ENCODE data around the gene MRPL45. TPM values are rescaled to one million over a fixed set of nuclear protein-coding genes. Genes with fewer than 3 reads are reported as not detected.
A peak's percentile ranks its signal among the peaks of the same experiment; 100 is the strongest.

The MRPL45 gene
- total and polyA plus RNA-seq, 4 donors: 16.3 to 36.0 (median 23.1) TPM

DNA sequence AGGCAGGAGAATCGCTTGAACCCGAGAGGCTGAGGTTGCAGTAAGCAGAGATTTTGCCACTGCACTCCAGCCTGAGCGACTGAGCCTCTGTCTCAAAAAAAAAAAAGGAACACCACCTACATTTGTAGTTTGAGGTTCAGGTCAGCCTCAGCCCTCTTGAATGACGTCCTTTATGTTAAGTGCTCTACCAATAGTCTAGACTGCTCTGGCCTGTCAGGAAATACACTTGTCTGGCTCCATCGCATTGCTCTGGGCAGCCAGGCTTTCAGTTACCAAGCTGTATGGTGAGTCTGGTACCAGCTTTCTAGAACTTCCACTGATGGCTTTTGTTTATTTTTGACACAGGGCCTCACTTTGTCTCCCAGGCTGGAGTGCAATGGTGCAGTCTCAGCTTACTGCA, 66.0 kb downstream of the MRPL45 start:
- ATAC-seq (ENCODE audit: insufficient read depth, low FRiP score): no peak
- DNase-seq: no peak
- 82 to 89% methylated on average over 5 of the region's 5 CpGs for WGBS, 2 donors
- no peak overlapping the region for H3K27ac ChIP-seq (ENCODE audit: low read depth in 1 of 2, low read length in 1 of 2)
- TF ChIP-seq, protein P1, sequence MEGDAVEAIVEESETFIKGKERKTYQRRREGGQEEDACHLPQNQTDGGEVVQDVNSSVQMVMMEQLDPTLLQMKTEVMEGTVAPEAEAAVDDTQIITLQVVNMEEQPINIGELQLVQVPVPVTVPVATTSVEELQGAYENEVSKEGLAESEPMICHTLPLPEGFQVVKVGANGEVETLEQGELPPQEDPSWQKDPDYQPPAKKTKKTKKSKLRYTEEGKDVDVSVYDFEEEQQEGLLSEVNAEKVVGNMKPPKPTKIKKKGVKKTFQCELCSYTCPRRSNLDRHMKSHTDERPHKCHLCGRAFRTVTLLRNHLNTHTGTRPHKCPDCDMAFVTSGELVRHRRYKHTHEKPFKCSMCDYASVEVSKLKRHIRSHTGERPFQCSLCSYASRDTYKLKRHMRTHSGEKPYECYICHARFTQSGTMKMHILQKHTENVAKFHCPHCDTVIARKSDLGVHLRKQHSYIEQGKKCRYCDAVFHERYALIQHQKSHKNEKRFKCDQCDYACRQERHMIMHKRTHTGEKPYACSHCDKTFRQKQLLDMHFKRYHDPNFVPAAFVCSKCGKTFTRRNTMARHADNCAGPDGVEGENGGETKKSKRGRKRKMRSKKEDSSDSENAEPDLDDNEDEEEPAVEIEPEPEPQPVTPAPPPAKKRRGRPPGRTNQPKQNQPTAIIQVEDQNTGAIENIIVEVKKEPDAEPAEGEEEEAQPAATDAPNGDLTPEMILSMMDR (IDR thresholded peaks at IDR 0.05; ENCODE audit: control extremely low read depth, extremely low read depth): no peak
- H3K36me3 ChIP-seq (ENCODE audit: control insufficient read depth in 4 of 4, insufficient read depth in 4 of 4, low read length in 4 of 4): peaks cover 10 to 17% (median 14%) of the 10 kb centered on the region in 4 donors
- peaks cover 0 to 14% (median 5%) of the 10 kb centered on the region in 5 donors for H3K4me1 ChIP-seq (ENCODE audit: control insufficient read depth in 5 of 5, insufficient read depth in 5 of 5, low read length in 5 of 5)
- no peak overlapping the region for H3K4me3 ChIP-seq
- no peaks in the 10 kb centered on the region for H3K9me3 ChIP-seq (ENCODE audit: control insufficient read depth in 4 of 4, insufficient read depth in 3 of 4, low read length in 3 of 4)
- H3K27me3 ChIP-seq (ENCODE audit: control insufficient read depth in 3 of 3, insufficient read depth in 3 of 3, low read length in 2 of 3): no peaks in the 10 kb centered on the region
- no peak overlapping the region for H3K9ac ChIP-seq (ENCODE audit: insufficient read depth in 1 of 2, low read length in 2 of 2)

DNA sequence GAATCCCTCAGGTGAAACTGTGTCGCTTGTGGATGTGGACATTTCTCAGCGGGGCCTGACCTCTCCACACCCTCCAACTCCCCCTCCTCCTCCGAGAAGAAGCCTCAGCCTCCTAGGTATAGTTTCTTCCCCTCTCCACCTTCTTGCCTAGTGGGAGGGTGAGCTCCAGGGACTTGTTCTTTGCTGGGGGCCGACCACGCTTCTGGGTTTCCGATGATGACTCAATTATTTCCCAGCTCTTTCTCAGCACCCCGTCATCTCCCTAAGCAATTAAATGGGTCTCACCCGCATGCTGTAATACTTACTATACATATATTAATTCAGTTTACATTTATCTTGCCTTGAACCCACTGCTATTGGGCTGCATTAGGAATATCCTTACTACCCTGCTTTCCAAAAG, 67.8 kb downstream of the MRPL45 start:
- DNase-seq: no peak
- WGBS, 2 donors: 90 to 95% methylated on average over 8 of the region's 8 CpGs
- no peaks in the 10 kb centered on the region for H3K9me3 ChIP-seq (ENCODE audit: control insufficient read depth in 4 of 4, insufficient read depth in 3 of 4, low read length in 3 of 4)
- ATAC-seq (ENCODE audit: insufficient read depth, low FRiP score): no peak
- no peak overlapping the region for H3K4me3 ChIP-seq
- no peak overlapping the region for H3K27ac ChIP-seq (ENCODE audit: low read depth in 1 of 2, low read length in 1 of 2)
- TF ChIP-seq, protein P1 (IDR thresholded peaks at IDR 0.05; ENCODE audit: control extremely low read depth, extremely low read depth): no peak
- H3K36me3 ChIP-seq (ENCODE audit: control insufficient read depth in 4 of 4, insufficient read depth in 4 of 4, low read length in 4 of 4): peaks cover 11 to 24% (median 18%) of the 10 kb centered on the region in 4 donors
- no peak overlapping the region for H3K9ac ChIP-seq (ENCODE audit: insufficient read depth in 1 of 2, low read length in 2 of 2)
- H3K27me3 ChIP-seq (ENCODE audit: control insufficient read depth in 3 of 3, insufficient read depth in 3 of 3, low read length in 2 of 3): no peaks in the 10 kb centered on the region
- H3K4me1 ChIP-seq (ENCODE audit: control insufficient read depth in 5 of 5, insufficient read depth in 5 of 5, low read length in 5 of 5): peaks cover 0 to 8% (median 4%) of the 10 kb centered on the region in 5 donors

DNA sequence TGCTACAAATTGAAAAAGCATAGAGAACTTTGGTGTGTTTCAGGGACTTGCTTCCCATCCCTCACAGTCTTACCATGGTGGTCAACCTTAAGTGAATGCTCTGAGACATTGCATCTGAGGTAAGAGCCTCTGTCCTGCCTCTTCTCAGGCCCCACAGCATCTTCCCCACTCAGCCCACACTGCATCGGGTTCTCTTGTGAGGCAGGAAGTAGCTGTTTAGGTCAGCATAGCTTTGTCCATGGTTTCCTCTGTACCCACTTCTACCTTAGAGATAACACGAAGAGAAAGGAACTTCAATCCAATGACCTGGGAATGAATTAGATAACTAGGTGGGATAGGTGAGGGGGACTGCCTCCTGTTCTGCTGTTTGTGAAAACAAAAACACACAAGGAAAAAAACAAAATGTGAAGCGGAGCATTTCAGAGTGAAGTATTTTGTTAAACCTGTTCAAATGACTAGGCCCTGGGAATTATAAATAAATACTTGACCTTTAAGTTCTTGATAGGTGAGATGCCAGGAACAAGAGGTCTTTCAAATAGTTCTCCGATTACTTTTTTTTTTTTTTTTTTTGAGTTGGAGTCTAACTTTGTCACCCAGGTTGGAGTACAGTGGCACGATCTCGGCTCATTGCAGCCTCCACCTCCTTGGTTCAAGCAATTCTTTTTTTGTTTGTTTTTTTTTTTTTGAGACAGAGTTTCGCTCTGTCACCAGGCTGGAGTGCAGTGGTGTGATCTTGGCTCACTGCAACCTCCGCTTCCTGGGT, 72.3 kb downstream of the MRPL45 start:
- WGBS, 2 donors: 68 to 82% methylated on average over 7 to 8 of the region's 8 CpGs
- no peak overlapping the region for H3K9ac ChIP-seq (ENCODE audit: insufficient read depth in 1 of 2, low read length in 2 of 2)
- no peaks in the 10 kb centered on the region for H3K27me3 ChIP-seq (ENCODE audit: control insufficient read depth in 3 of 3, insufficient read depth in 3 of 3, low read length in 2 of 3)
- H3K4me3 ChIP-seq: no peak overlapping the region
- peaks cover 0 to 4% (median 0%) of the 10 kb centered on the region in 5 donors for H3K4me1 ChIP-seq (ENCODE audit: control insufficient read depth in 5 of 5, insufficient read depth in 5 of 5, low read length in 5 of 5)
- H3K36me3 ChIP-seq (ENCODE audit: control insufficient read depth in 4 of 4, insufficient read depth in 4 of 4, low read length in 4 of 4): peaks cover 14 to 26% (median 23%) of the 10 kb centered on the region in 4 donors
- no peak overlapping the region for H3K27ac ChIP-seq (ENCODE audit: low read depth in 1 of 2, low read length in 1 of 2)
- TF ChIP-seq, protein P1 (IDR thresholded peaks at IDR 0.05; ENCODE audit: control extremely low read depth, extremely low read depth): no peak
- DNase-seq (peak in 1 of 3 donors; percentile 14), ATAC-seq (ENCODE audit: insufficient read depth, low FRiP score) (no peak)
- no peaks in the 10 kb centered on the region for H3K9me3 ChIP-seq (ENCODE audit: control insufficient read depth in 4 of 4, insufficient read depth in 3 of 4, low read length in 3 of 4)

Other genes starting within 250 kb of the MRPL45 start
- under 1 TPM in 1 of 2 donors, not detected in 1; 1.00 TPM for gene TBC1D3C, start 228.5 kb upstream of the MRPL45 start, total RNA-seq
- gene TBC1D3C, start 228.5 kb upstream of the MRPL45 start, polyA plus RNA-seq: 1 to 10 TPM in 1 of 2 donors, not detected in 1; 1.2 TPM
- gene TBC1D3E, start 169.2 kb upstream of the MRPL45 start, total RNA-seq: not detected
- gene TBC1D3E, start 169.2 kb upstream of the MRPL45 start, polyA plus RNA-seq: not detected
- not detected for gene TBC1D3, start 104.6 kb upstream of the MRPL45 start, total RNA-seq
- gene TBC1D3, start 104.6 kb upstream of the MRPL45 start, polyA plus RNA-seq: not detected
- gene GPR179, start 46.8 kb downstream of the MRPL45 start, total RNA-seq: under 1 TPM; 0.17 to 0.31 TPM
- under 1 TPM; 0.03 to 0.06 TPM for gene GPR179, start 46.8 kb downstream of the MRPL45 start, polyA plus RNA-seq
- 10 to 100 TPM; 12.0 to 23.6 TPM for gene SOCS7, start 54.7 kb downstream of the MRPL45 start, total RNA-seq
- 1 to 10 TPM; 6.5 to 8.3 TPM for gene SOCS7, start 54.7 kb downstream of the MRPL45 start, polyA plus RNA-seq
- gene ARHGAP23, start 131.3 kb downstream of the MRPL45 start, total RNA-seq: 10 to 100 TPM; 59.2 to 91.7 TPM
- 10 to 100 TPM; 18.3 to 19.2 TPM for gene ARHGAP23, start 131.3 kb downstream of the MRPL45 start, polyA plus RNA-seq

All from lung (tissue), 12 donors.